Endothelial cell of umbilical vein (primary cell): ENCODE results near the gene TICRR.

Experiments
- CTCF ChIP-seq, 2 donors: IDR thresholded peaks; 1 replicate in 1 of 2; 2 replicates in 1 of 2; pipeline ENCODE4 v1.5.1; 2011; ENCODE audit warnings: low read length in 2 of 2, mild to moderate bottlenecking in 2 of 2, moderate library complexity in 2 of 2, control low read depth in 1 of 2, inconsistent platforms in 1 of 2, low read depth in 1 of 2; ENCODE audit not compliant: insufficient read depth in 1 of 2; ENCODE audit errors: extremely low read depth in 1 of 2
- JUN ChIP-seq: IDR thresholded peaks from 2 replicates; pipeline ENCODE4 v1.6.1; 2011; ENCODE audit warnings: borderline replicate concordance, low read depth; ENCODE audit not compliant: insufficient read length, insufficient read depth
- POLR2A ChIP-seq: IDR thresholded peaks from 2 replicates; pipeline ENCODE4 v1.6.1; 2012; ENCODE audit warnings: low read depth, mild to moderate bottlenecking, control low read depth, low read length
- POLR2AphosphoS5 ChIP-seq: IDR thresholded peaks from 2 replicates; pipeline ENCODE4 v1.6.1; 2012; ENCODE audit warnings: low read depth, mild to moderate bottlenecking, control low read depth, low read length, moderate library complexity; ENCODE audit not compliant: insufficient read depth

DNA sequence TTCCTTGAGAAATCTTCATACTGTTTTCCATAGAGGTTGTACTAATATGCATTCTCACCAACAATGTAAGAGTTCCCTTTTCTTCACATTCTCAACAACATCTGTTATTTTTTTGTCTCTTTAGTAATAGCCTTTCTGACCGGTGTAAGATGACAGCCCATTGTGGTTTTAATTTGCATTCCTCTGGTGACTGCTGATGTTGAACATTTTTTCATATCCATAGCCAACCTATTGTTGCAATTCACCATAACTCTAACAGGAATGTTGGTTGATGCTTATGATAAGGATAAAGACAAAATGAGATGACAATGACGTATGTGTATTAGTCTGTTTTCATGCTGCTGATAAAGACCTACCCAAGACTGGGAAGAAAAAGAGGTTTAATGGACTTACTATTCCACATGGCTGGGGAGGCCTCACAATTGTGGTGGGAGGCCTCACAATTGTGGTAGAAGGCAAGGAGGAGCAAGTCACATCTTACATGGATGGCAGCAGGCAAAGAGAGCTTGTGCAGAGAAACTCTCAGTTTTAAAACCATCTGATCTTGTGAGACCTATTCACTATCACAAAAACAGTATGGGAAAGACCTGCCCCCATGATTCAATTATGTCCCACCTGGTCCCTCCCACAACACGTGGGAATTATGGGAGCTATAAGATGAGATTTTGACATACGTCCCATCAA, 41.3 kb upstream of the TICRR start:
- no peak for TF ChIP-seq POLR2A
- TF ChIP-seq POLR2AphosphoS5: no peak
- no peak for TF ChIP-seq JUN
- no peak for TF ChIP-seq CTCF (IDR thresholded peaks at IDR 0.05; ENCODE audit: extremely low read depth in 1 of 2, insufficient read depth in 1 of 2, low read depth in 1 of 2, low read length in 2 of 2)
